SK-N-MC (cell line): Measurements from ENCODE around the gene RELN.

ENCODE experiments used
- DNase-seq: peaks from one replicate; pipeline ENCODE4 v3.0.0-alpha.2; 2011; ENCODE audit warnings: low read depth, low spot score
- H3K27ac ChIP-seq: fragments of 200-600 bp; sonication (generic); 2 replicates; pipeline ENCODE4 v1.5.1; 2016; ENCODE audit warnings: mixed run types
- H3K36me3 ChIP-seq: fragments of 200-600 bp; sonication (generic); 2 replicates; pipeline ENCODE4 v1.6.1; 2017; ENCODE audit warnings: antibody characterized with exemption, low read length, mixed read lengths; ENCODE audit not compliant: insufficient read depth
- H3K4me3 ChIP-seq: fragments of 200-600 bp; sonication (generic); 2 replicates; pipeline ENCODE4 v1.5.1; 2016
- H3K9ac ChIP-seq: fragments of 200-600 bp; sonication (generic); 2 replicates; pipeline ENCODE4 v1.8.0; 2017; ENCODE audit warnings: mixed run types, mixed read lengths; ENCODE audit not compliant: insufficient read length
- H3K9me3 ChIP-seq: fragments of 200-600 bp; sonication (generic); 2 replicates; pipeline ENCODE4 v1.6.1; 2017; ENCODE audit warnings: low read depth, mild to moderate bottlenecking, antibody characterized with exemption, low read length, moderate library complexity, mixed read lengths
- EZH2 ChIP-seq: fragments of 200-600 bp; sonication (generic); IDR thresholded peaks from one replicate; pipeline ENCODE4 v1.6.1; 2017; ENCODE audit warnings: antibody characterized with exemption
- FOXP2 ChIP-seq: optimal IDR thresholded peaks from 2 replicates; pipeline ENCODE3; 2011; ENCODE audit warnings: mild to moderate bottlenecking, moderate library complexity; ENCODE audit not compliant: insufficient read depth; ENCODE audit errors: extremely low read length, control extremely low read depth
- POLR2AphosphoS5 ChIP-seq: IDR thresholded peaks from 2 replicates; pipeline ENCODE4 v1.6.1; 2012; ENCODE audit warnings: mild to moderate bottlenecking, low read depth, low read length, borderline replicate concordance

RELN gene

GRCh38 chr7:103542470-103542869, 447.0 kb downstream of the RELN start:
- DNase-seq = no peak
- Histone ChIP-seq H3K36me3 (no peaks in the 10 kb centered on the region), H3K9ac (no peak overlapping the region), H3K9me3 (no peaks in the 10 kb centered on the region), H3K27ac (no peak overlapping the region), H3K4me3 (no peak overlapping the region)
- TF ChIP-seq EZH2 = no peak
- no peak for TF ChIP-seq FOXP2
- TF ChIP-seq POLR2AphosphoS5 = no peak

GRCh38 chr7:103541947-103542346, 447.5 kb downstream of the RELN start:
- no peak for DNase-seq
- TF ChIP-seq FOXP2 (no peak), POLR2AphosphoS5 (no peak), EZH2 (no peak)
- Histone ChIP-seq H3K27ac (no peak overlapping the region), H3K4me3 (no peak overlapping the region), H3K36me3 (no peaks in the 10 kb centered on the region), H3K9ac (no peak overlapping the region), H3K9me3 (no peaks in the 10 kb centered on the region)

DNA sequence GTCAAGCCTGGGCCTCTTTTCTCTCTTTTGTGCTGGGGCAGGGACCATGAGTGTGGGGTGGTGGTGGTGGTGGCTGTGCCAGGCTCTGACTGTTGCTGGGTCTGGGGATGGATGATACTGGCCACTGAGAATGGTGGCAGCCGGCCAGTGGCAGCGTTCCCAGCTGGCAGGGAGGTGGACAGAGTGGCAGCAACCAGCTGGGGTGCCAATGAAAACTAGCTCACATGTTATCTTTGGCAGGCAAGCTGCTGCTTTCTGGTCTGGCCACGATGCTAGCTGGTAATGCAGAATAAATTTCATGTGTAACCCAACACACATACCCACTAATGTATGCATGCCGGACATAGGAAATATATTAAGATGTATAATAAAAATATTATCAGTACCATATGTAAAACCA, 448.4 kb downstream of the RELN start:
- no peaks in the 10 kb centered on the region for H3K9me3 ChIP-seq
- H3K27ac ChIP-seq = no peak overlapping the region
- no peak for DNase-seq
- no peaks in the 10 kb centered on the region for H3K36me3 ChIP-seq
- TF ChIP-seq FOXP2 = no peak
- no peak for TF ChIP-seq POLR2AphosphoS5
- TF ChIP-seq EZH2 = no peak
- no peak overlapping the region for H3K9ac ChIP-seq
- H3K4me3 ChIP-seq = no peak overlapping the region

- no peaks in the 10 kb centered on the region for H3K9me3 ChIP-seq
- TF ChIP-seq POLR2AphosphoS5 = no peak
- TF ChIP-seq FOXP2 = no peak
- no peak for TF ChIP-seq EZH2
- H3K9ac ChIP-seq = no peak overlapping the region
- H3K36me3 ChIP-seq = no peaks in the 10 kb centered on the region
- H3K4me3 ChIP-seq = no peak overlapping the region
- H3K27ac ChIP-seq = no peak overlapping the region
- no peak for DNase-seq
Measured at GRCh38 chr7:103540338-103540737, 449.1 kb downstream of the RELN start.

- H3K36me3 ChIP-seq = no peaks in the 10 kb centered on the region
- no peak for DNase-seq
- H3K9me3 ChIP-seq = no peaks in the 10 kb centered on the region
- no peak overlapping the region for H3K9ac ChIP-seq
- TF ChIP-seq EZH2 = no peak
- TF ChIP-seq FOXP2 = no peak
- TF ChIP-seq POLR2AphosphoS5 = no peak
- H3K27ac ChIP-seq = no peak overlapping the region
- H3K4me3 ChIP-seq = no peak overlapping the region
Measured at GRCh38 chr7:103539875-103540274, 449.6 kb downstream of the RELN start.

- Histone ChIP-seq H3K9ac (no peak overlapping the region), H3K4me3 (no peak overlapping the region), H3K27ac (no peak overlapping the region), H3K36me3 (no peaks in the 10 kb centered on the region), H3K9me3 (no peaks in the 10 kb centered on the region)
- TF ChIP-seq FOXP2 (no peak), POLR2AphosphoS5 (no peak), EZH2 (no peak)
- no peak for DNase-seq
Measured at GRCh38 chr7:103538964-103539709, 450.3 kb downstream of the RELN start.

- no peak for DNase-seq
- Histone ChIP-seq H3K36me3 (no peaks in the 10 kb centered on the region), H3K9ac (no peak overlapping the region), H3K4me3 (no peak overlapping the region), H3K27ac (no peak overlapping the region), H3K9me3 (no peaks in the 10 kb centered on the region)
- TF ChIP-seq POLR2AphosphoS5 = no peak
Measured at GRCh38 chr7:103533761-103534160, 455.7 kb downstream of the RELN start.

DNA sequence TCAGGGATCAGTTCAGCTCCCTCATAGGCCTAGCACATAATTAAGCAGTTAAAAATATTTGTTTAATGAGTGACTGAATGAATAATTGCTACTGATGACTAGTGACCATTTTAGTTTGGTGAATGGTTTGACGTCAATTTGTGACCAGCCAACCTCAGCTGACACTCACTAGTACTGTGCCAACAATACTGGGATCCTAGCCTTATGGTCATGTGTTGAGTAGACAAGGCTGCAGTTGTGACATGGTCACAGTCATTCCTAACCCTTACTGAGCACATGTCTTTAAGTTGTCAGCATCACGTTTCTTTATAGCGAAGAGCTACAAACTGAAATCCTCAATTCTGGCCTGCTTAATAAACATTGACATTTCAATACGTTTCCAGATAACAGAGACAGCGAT, 456.5 kb downstream of the RELN start:
- Histone ChIP-seq H3K4me3 (no peak overlapping the region), H3K27ac (no peak overlapping the region), H3K36me3 (no peaks in the 10 kb centered on the region), H3K9me3 (no peaks in the 10 kb centered on the region), H3K9ac (no peak overlapping the region)
- DNase-seq = no peak
- TF ChIP-seq FOXP2 = no peak
- no peak for TF ChIP-seq EZH2
- TF ChIP-seq POLR2AphosphoS5 = no peak

DNA sequence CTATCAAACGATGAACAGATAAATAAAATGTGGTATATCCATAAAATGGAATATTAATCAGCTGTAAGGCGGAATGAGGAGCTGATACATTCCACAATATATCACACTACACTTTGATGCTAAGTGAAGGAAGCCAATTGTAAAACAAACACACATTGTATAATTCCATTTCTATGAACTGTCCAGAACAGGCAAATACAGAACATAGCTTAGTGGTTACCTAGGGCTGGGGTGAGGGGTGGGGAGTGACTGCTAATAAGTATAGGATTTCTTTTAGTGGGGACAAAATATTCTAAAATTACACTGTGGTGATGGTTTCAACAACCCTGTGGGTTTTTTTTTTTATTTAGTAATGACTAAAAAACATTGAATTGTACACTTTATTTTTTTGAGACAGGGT, 461.3 kb downstream of the RELN start:
- Histone ChIP-seq H3K36me3 (no peaks in the 10 kb centered on the region), H3K27ac (no peak overlapping the region), H3K9me3 (no peaks in the 10 kb centered on the region), H3K4me3 (no peak overlapping the region), H3K9ac (no peak overlapping the region)
- TF ChIP-seq EZH2 (no peak), POLR2AphosphoS5 (no peak), FOXP2 (no peak)
- DNase-seq = no peak
